C4-2B (cell line): ENCODE results near the gene KCNAB3.

ENCODE experiments used
- H3K27ac ChIP-seq: fragments of 450-650 bp; 2 replicates; pipeline ENCODE4 v1.5.1; 2017
- CTCF ChIP-seq: fragments of 450-650 bp; conservative IDR thresholded peaks from 2 replicates; pipeline ENCODE4 v1.5.1; 2017; ENCODE audit warnings: mild to moderate bottlenecking
- ZFX ChIP-seq: fragments of 450-650 bp; IDR thresholded peaks from 2 replicates; pipeline ENCODE4 v1.6.1; 2017

Gene KCNAB3

GRCh38 chr17:7935859-7936258, 6.2 kb upstream of the KCNAB3 start:
- no peak overlapping the region for H3K27ac ChIP-seq
- TF ChIP-seq ZFX (no peak), CTCF (no peak)

GRCh38 chr17:7932949-7933348, 3.3 kb upstream of the KCNAB3 start:
- TF ChIP-seq CTCF, result no peak
- TF ChIP-seq ZFX, result no peak
- peak overlapping the region; percentile 86 for H3K27ac ChIP-seq

GRCh38 chr17:7932483-7932891, 2.8 kb upstream of the KCNAB3 start:
- peak overlapping the region; percentile 86 for H3K27ac ChIP-seq
- no peak for TF ChIP-seq CTCF

GRCh38 chr17:7931709-7932482, 2.2 kb upstream of the KCNAB3 start, which contains the start of the genes CNTROB and TRAPPC1:
TSS of gene CNTROB (plus strand) at chr17:7932206. CDS start at chr17:7933080, 874 bp downstream.
TSS of gene TRAPPC1 (minus strand) at chr17:7931946. CDS start at chr17:7931829, 117 bp downstream.
- TF ChIP-seq CTCF (no peak), ZFX (no peak)
- peak within 1 kb of the TSS; percentile 86 for H3K27ac ChIP-seq

- no peak for TF ChIP-seq ZFX
- TF ChIP-seq CTCF, result no peak
- peak overlapping the region; percentile 86 for H3K27ac ChIP-seq
Observed at GRCh38 chr17:7930841-7931631, 1.4 kb upstream of the KCNAB3 start.

GRCh38 chr17:7927596-7927995, 2.1 kb downstream of the KCNAB3 start:
- TF ChIP-seq ZFX (no peak), CTCF (no peak)
- H3K27ac ChIP-seq, result no peak overlapping the region
